H1 (cell line): ENCODE results near the gene PDZD2. TPM values are rescaled to one million over a fixed set of nuclear protein-coding genes. Genes with fewer than 3 reads are reported as not detected.

Experiments used
- CTCF ChIA-PET: fragments of 300-600 bp; sonication (Branson Sonifier 250); formaldehyde crosslinking; loops from one replicate; lab custom pipeline; 2021; ENCODE audit not compliant: partially characterized antibody; lab: Charles Lee
- POLR2A ChIA-PET: fragments of 300-600 bp; sonication (Branson Sonifier 250); formaldehyde crosslinking; loops from one replicate; lab custom pipeline; 2021; ENCODE audit warnings: inconsistent platforms; ENCODE audit not compliant: partially characterized antibody; lab: Charles Lee
- DNase-seq, 2 experiments: peaks; one replicate each; pipeline versions ENCODE4 v3.0.0 to v3.0.0-alpha.2; 2010 to 2022; ENCODE audit warnings: low spot score in 2 of 2, low read depth in 1 of 2, mixed read lengths in 1 of 2
- FAIRE-seq: peaks from 2 replicates; lab custom pipeline; 2011; peaks lifted over from hg19 to GRCh38; lab: Jason Lieb, UNC
- H2AFZ ChIP-seq: 2 replicates; pipeline ENCODE4 v1.8.1; 2012; ENCODE audit warnings: low read length, inconsistent platforms
- H2AK5ac ChIP-seq: 2 replicates; pipeline ENCODE4 v1.6.1; 2013; ENCODE audit warnings: low read depth, low read length
- H2BK120ac ChIP-seq: replicated peaks from 2 replicates; pipeline ENCODE3; 2013; ENCODE audit warnings: low read depth, low read length, inconsistent platforms
- H2BK12ac ChIP-seq: 2 replicates; pipeline ENCODE4 v1.6.1; 2013; ENCODE audit warnings: low read depth, low read length
- H2BK15ac ChIP-seq: 2 replicates; pipeline ENCODE4 v1.6.1; 2013; ENCODE audit warnings: low read length
- H2BK20ac ChIP-seq: 2 replicates; pipeline ENCODE4 v1.6.1; 2013; ENCODE audit warnings: low read length
- H2BK5ac ChIP-seq: 2 replicates; pipeline ENCODE4 v1.6.1; 2013; ENCODE audit warnings: low read depth, low read length
- H3K14ac ChIP-seq: 2 replicates; pipeline ENCODE4 v1.6.1; 2013; ENCODE audit warnings: inconsistent platforms; ENCODE audit not compliant: insufficient read length
- H3K18ac ChIP-seq: 2 replicates; pipeline ENCODE4 v1.6.1; 2013; ENCODE audit warnings: low read length; ENCODE audit errors: extremely low read depth
- H3K23ac ChIP-seq: 2 replicates; pipeline ENCODE4 v1.6.1; 2013; ENCODE audit warnings: inconsistent platforms; ENCODE audit not compliant: insufficient read length
- H3K23me2 ChIP-seq: 2 replicates; pipeline ENCODE4 v1.6.1; 2013; ENCODE audit warnings: low read depth, low read length
- H3K27ac ChIP-seq: 2 replicates; pipeline ENCODE4 v1.6.1; 2011; ENCODE audit warnings: low read depth, low read length, inconsistent platforms
- H3K27me3 ChIP-seq, 4 experiments: replicated peaks in 1 of 4; 1 replicate in 1 of 4; 2 replicates in 3 of 4; pipeline versions ENCODE4 v1.6.1 to v1.8.1; 2011 to 2013; ENCODE audit warnings: low read length in 3 of 4, mild to moderate bottlenecking in 3 of 4, inconsistent platforms in 2 of 4, mixed read lengths in 2 of 4, moderate library complexity in 1 of 4; ENCODE audit not compliant: control insufficient read depth in 3 of 4, insufficient read depth in 3 of 4; ENCODE audit errors: extremely low read depth in 1 of 4
- H3K36me3 ChIP-seq, 4 experiments: 2 replicates each; pipeline versions ENCODE4 v1.6.1 to v1.8.1; 2011 to 2013; ENCODE audit warnings: mild to moderate bottlenecking in 4 of 4, low read length in 3 of 4, moderate library complexity in 2 of 4, control low read depth in 1 of 4, inconsistent platforms in 1 of 4; ENCODE audit not compliant: insufficient read depth in 4 of 4, control insufficient read depth in 2 of 4
- H3K4ac ChIP-seq: replicated peaks from 2 replicates; pipeline ENCODE3; 2013; ENCODE audit warnings: low read length, low read depth, mixed read lengths, inconsistent platforms; ENCODE audit not compliant: insufficient read length
- H3K4me1 ChIP-seq, 4 experiments: replicated peaks in 1 of 4; 1 replicate in 1 of 4; 2 replicates in 3 of 4; pipeline versions ENCODE4 v1.6.1 to v1.8.1; 2011 to 2013; ENCODE audit warnings: low read length in 3 of 4, inconsistent platforms in 2 of 4, mixed read lengths in 1 of 4; ENCODE audit not compliant: insufficient read depth in 4 of 4, control insufficient read depth in 3 of 4
- H3K4me2 ChIP-seq, 2 experiments: 2 replicates each; pipeline versions ENCODE4 v1.6.1 to v1.8.1; 2011 to 2013; ENCODE audit warnings: low read depth in 2 of 2, low read length in 2 of 2, control low read depth in 1 of 2, inconsistent platforms in 1 of 2, mild to moderate bottlenecking in 1 of 2; ENCODE audit not compliant: insufficient read depth in 1 of 2
- H3K4me3 ChIP-seq, 4 experiments: fragments of 200-600, 300-600 bp in 1 of 4; sonication (generic), shearing (Covaris generic), sonication (Bioruptor Twin) in 1 of 4; 2 replicates each; pipeline versions ENCODE4 v1.5.1 to v1.8.1; 2011 to 2016; ENCODE audit warnings: low read length in 4 of 4, low read depth in 3 of 4, control low read depth in 2 of 4, inconsistent platforms in 2 of 4, mild to moderate bottlenecking in 2 of 4, mixed read lengths in 1 of 4, moderate library complexity in 1 of 4; ENCODE audit not compliant: insufficient read depth in 2 of 4; ENCODE audit errors: extremely low read depth in 1 of 4
- H3K56ac ChIP-seq: replicated peaks from 2 replicates; pipeline ENCODE3; 2013; ENCODE audit warnings: low read depth, mild to moderate bottlenecking, mixed read lengths, low read length, inconsistent platforms; ENCODE audit not compliant: insufficient read length
- H3K79me1 ChIP-seq: 2 replicates; pipeline ENCODE4 v1.6.1; 2013; ENCODE audit warnings: low read depth, low read length, control low read depth
- H3K79me2 ChIP-seq, 2 experiments: 2 replicates each; pipeline versions ENCODE4 v1.6.1 to v1.8.1; 2012 to 2013; ENCODE audit warnings: low read length in 2 of 2, mild to moderate bottlenecking in 2 of 2, inconsistent platforms in 1 of 2; ENCODE audit not compliant: insufficient read depth in 2 of 2, control insufficient read depth in 1 of 2
- H3K9ac ChIP-seq, 4 experiments: replicated peaks in 1 of 4; 1 replicate in 1 of 4; 2 replicates in 3 of 4; pipeline versions ENCODE4 v1.6.1 to v1.8.1; 2011 to 2013; ENCODE audit warnings: low read depth in 3 of 4, low read length in 3 of 4, control low read depth in 2 of 4, mild to moderate bottlenecking in 2 of 4, moderate library complexity in 2 of 4, inconsistent platforms in 1 of 4; ENCODE audit errors: extremely low read depth in 1 of 4
- H3K9me3 ChIP-seq, 2 experiments: 2 replicates each; pipeline versions ENCODE4 v1.6.1 to v1.8.1; 2012 to 2013; ENCODE audit warnings: mild to moderate bottlenecking in 2 of 2, moderate library complexity in 2 of 2, control low read depth in 1 of 2, inconsistent platforms in 1 of 2, low read depth in 1 of 2, low read length in 1 of 2, mixed read lengths in 1 of 2; ENCODE audit not compliant: insufficient read depth in 2 of 2
- H4K20me1 ChIP-seq, 2 experiments: replicated peaks in 1 of 2; 2 replicates each; pipeline versions ENCODE3 to v1.8.1; 2011 to 2013; ENCODE audit warnings: inconsistent platforms in 2 of 2, low read length in 2 of 2, mild to moderate bottlenecking in 1 of 2; ENCODE audit not compliant: insufficient read depth in 2 of 2, control insufficient read depth in 1 of 2
- H4K5ac ChIP-seq: 2 replicates; pipeline ENCODE4 v1.6.1; 2013; ENCODE audit warnings: low read length, low read depth, mixed read lengths, inconsistent platforms; ENCODE audit not compliant: insufficient read length
- H4K8ac ChIP-seq: 2 replicates; pipeline ENCODE4 v1.8.0; 2013; ENCODE audit warnings: mild to moderate bottlenecking, moderate library complexity, low read length, inconsistent platforms; ENCODE audit not compliant: insufficient read depth; ENCODE audit errors: extremely low read depth
- H4K91ac ChIP-seq: replicated peaks from 2 replicates; pipeline ENCODE3; 2013; ENCODE audit warnings: low read length, mixed read lengths, inconsistent platforms; ENCODE audit not compliant: insufficient read length
- CBX5 ChIP-seq: fragments of 300-800, 300-1000 bp; sonication (generic); IDR thresholded peaks from 2 replicates; pipeline ENCODE4 v1.7.1; 2016; ENCODE audit warnings: antibody characterized with exemption, low read length, low read depth
- GTF2F1 ChIP-seq: IDR thresholded peaks from 2 replicates; pipeline ENCODE4 v1.6.1; 2012; ENCODE audit warnings: low read depth, low read length, improper control_type of control experiment, borderline replicate concordance
- HDAC2 ChIP-seq, 2 experiments: fragments of 300-600 bp in 1 of 2; sonication (generic) in 1 of 2; IDR thresholded peaks; 2 replicates each; pipeline ENCODE4 v1.6.1; 2011 to 2012; ENCODE audit warnings: low read depth in 2 of 2, low read length in 2 of 2, mild to moderate bottlenecking in 2 of 2, moderate library complexity in 2 of 2, borderline replicate concordance in 1 of 2, inconsistent platforms in 1 of 2
- KDM5A ChIP-seq: fragments of 200-600 bp; IDR thresholded peaks from 2 replicates; pipeline ENCODE4 v1.7.1; 2012; ENCODE audit warnings: mild to moderate bottlenecking, low read length, inconsistent platforms, mixed read lengths
- NRF1 ChIP-seq: IDR thresholded peaks from 2 replicates; pipeline ENCODE4 v1.6.1; 2011; ENCODE audit warnings: mild to moderate bottlenecking, low read depth, low read length, improper control_type of control experiment
- RFX5 ChIP-seq: IDR thresholded peaks from 2 replicates; pipeline ENCODE4 v1.6.1; 2011; ENCODE audit warnings: low read depth, low read length, improper control_type of control experiment, borderline replicate concordance
- SIRT6 ChIP-seq: IDR thresholded peaks from one replicate; pipeline ENCODE4 v1.7.1; 2012; ENCODE audit warnings: low read length, inconsistent platforms
- WGBS, 2 experiments: shearing (Covaris generic) in 1 of 2; methylation state at CpG; one replicate each; pipeline versions ENCODE4 v1.1.6 to v1.1.7; 2013 to 2015; ENCODE audit warnings: low lambda C conversion rate in 2 of 2, mixed read lengths in 2 of 2, inconsistent platforms in 1 of 2, low coverage in 1 of 2, missing lambda C conversion rate in 1 of 2; ENCODE audit not compliant: insufficient replicate concordance in 2 of 2, insufficient coverage in 1 of 2, insufficient read length in 1 of 2; ENCODE audit errors: extremely low coverage in 1 of 2, missing lambda C conversion rate in 1 of 2; 5-methylcytosine and 5-hydroxymethylcytosine counted together
- polyA plus RNA-seq, 7 experiments: library from polyadenylated mRNA; depleted of rRNA in 3 of 7; stranded (reverse) in 5 of 7; unstranded in 2 of 7; fragments of >200 nt in 5 of 7; fragments of 200-250 nt in 2 of 7; gene quantifications; 1 replicate in 5 of 7; 2 replicates in 1 of 7; 4 replicates in 1 of 7; pipeline versions ENCODE4 v1.2.1 to v1.2.3, GENCODE V29; 2011 to 2013; ENCODE audit warnings: missing spikeins in 2 of 7, mixed read lengths in 2 of 7
- total RNA-seq: library from RNA; stranded (reverse); fragmentation: NEBNext Ultra II Directional; extraction: Animal tissue kit (Norgen Biotek cat#: 25700); gene quantifications from 2 replicates; pipeline ENCODE4 v1.2.1, GENCODE V29; 2021
- TF ChIP-seq, protein P1 (sequence below), 3 experiments: IDR thresholded peaks; 1 replicate in 2 of 3; 2 replicates in 1 of 3; pipeline versions ENCODE4 v1.5.1 to v1.6.1; 2011; ENCODE audit warnings: low read length in 3 of 3, mild to moderate bottlenecking in 3 of 3, inconsistent platforms in 2 of 3, low read depth in 1 of 3, moderate library complexity in 1 of 3; ENCODE audit not compliant: insufficient read depth in 1 of 3; ENCODE audit errors: control extremely low read depth in 1 of 3
- TF ChIP-seq, protein P2 (sequence below): IDR thresholded peaks from 2 replicates; pipeline ENCODE4 v1.6.1; 2011; ENCODE audit warnings: low read length, improper control_type of control experiment

Gene PDZD2
- total and polyA plus RNA-seq, 2 of the 8 experiments (the other 6 are each of a cell fraction or from before 2014, with no cell fraction given): 1.2 to 6.8 TPM

DNA sequence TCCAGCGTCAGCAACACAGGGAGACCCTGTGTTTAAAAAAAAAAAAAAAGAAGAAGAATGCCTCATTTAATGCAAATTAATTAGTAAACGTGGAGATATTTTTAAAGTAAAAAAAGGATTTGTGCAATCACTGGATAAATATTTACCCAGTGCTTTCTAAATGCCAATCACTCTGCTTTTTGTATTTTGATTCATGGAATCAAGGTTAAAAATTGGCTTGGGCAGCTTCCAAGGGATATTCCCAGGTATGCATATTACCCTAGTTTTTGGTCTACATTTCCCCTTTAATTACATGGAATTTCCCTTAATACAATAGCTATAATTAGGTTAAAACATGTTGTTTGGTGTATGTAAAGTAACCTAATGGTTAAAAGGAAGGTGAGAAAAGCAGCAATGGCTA is 31.4 kb upstream of the PDZD2 start:
- H3K14ac ChIP-seq: no peak overlapping the region
- H2BK120ac ChIP-seq: no peak overlapping the region
- H3K9ac ChIP-seq: no peak overlapping the region
- H4K91ac ChIP-seq: no peak overlapping the region
- no peaks in the 10 kb centered on the region for H3K79me1 ChIP-seq
- ChIA-PET POLR2A (no interaction called here), CTCF (interaction anchor here (0.5 to 1.1 kb wide), 2 partner anchors 11 to 252 kb away, joined by 3 read pairs; no protein-coding TSS in a partner anchor)
- no peak overlapping the region for H4K8ac ChIP-seq
- no peak for DNase-seq
- H2BK15ac ChIP-seq: no peak overlapping the region
- WGBS, 2 experiments: 83% methylated on average over 2 of the region's 2 CpGs; no CpG with 5 or more reads in 1 of the 2 experiments
- FAIRE-seq: no peak
- H3K23me2 ChIP-seq: no peaks in the 10 kb centered on the region
- no peak overlapping the region for H2AK5ac ChIP-seq
- no peak overlapping the region for H3K18ac ChIP-seq
- H2BK20ac ChIP-seq: no peak overlapping the region
- H4K5ac ChIP-seq: no peak overlapping the region
- H2BK5ac ChIP-seq: no peak overlapping the region
- no peaks in the 10 kb centered on the region for H3K9me3 ChIP-seq
- no peak overlapping the region for H3K4ac ChIP-seq
- H3K4me1 ChIP-seq: no peaks in the 10 kb centered on the region
- no peaks in the 10 kb centered on the region for H3K27me3 ChIP-seq
- H3K79me2 ChIP-seq: no peaks in the 10 kb centered on the region
- H4K20me1 ChIP-seq: no peaks in the 10 kb centered on the region
- H2AFZ ChIP-seq: no peak overlapping the region
- H3K56ac ChIP-seq: no peak overlapping the region
- no peak overlapping the region for H3K23ac ChIP-seq
- no peaks in the 10 kb centered on the region for H3K36me3 ChIP-seq
- H2BK12ac ChIP-seq: no peak overlapping the region
- no peak overlapping the region for H3K4me3 ChIP-seq
- no peak overlapping the region for H3K27ac ChIP-seq
- no peak overlapping the region for H3K4me2 ChIP-seq
- TF ChIP-seq RFX5 (no peak), CBX5 (no peak), HDAC2 (IDR thresholded peaks at IDR 0.05; ENCODE audit: borderline replicate concordance in 1 of 2, low read depth in 2 of 2, low read length in 2 of 2) (no peak), NRF1 (no peak), KDM5A (no peak), SIRT6 (no peak), GTF2F1 (no peak)
- TF ChIP-seq, protein P1, sequence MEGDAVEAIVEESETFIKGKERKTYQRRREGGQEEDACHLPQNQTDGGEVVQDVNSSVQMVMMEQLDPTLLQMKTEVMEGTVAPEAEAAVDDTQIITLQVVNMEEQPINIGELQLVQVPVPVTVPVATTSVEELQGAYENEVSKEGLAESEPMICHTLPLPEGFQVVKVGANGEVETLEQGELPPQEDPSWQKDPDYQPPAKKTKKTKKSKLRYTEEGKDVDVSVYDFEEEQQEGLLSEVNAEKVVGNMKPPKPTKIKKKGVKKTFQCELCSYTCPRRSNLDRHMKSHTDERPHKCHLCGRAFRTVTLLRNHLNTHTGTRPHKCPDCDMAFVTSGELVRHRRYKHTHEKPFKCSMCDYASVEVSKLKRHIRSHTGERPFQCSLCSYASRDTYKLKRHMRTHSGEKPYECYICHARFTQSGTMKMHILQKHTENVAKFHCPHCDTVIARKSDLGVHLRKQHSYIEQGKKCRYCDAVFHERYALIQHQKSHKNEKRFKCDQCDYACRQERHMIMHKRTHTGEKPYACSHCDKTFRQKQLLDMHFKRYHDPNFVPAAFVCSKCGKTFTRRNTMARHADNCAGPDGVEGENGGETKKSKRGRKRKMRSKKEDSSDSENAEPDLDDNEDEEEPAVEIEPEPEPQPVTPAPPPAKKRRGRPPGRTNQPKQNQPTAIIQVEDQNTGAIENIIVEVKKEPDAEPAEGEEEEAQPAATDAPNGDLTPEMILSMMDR (IDR thresholded peaks at IDR 0.05; ENCODE audit: control extremely low read depth in 1 of 3, insufficient read depth in 1 of 3, low read depth in 1 of 3, low read length in 3 of 3): no peak
- TF ChIP-seq, protein P2, sequence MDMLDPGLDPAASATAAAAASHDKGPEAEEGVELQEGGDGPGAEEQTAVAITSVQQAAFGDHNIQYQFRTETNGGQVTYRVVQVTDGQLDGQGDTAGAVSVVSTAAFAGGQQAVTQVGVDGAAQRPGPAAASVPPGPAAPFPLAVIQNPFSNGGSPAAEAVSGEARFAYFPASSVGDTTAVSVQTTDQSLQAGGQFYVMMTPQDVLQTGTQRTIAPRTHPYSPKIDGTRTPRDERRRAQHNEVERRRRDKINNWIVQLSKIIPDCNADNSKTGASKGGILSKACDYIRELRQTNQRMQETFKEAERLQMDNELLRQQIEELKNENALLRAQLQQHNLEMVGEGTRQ: no peak
